Stimulated activated CD8-positive, alpha-beta memory T cell treated with anti-CD3 and anti-CD28 coated beads, Interleukin-4, amount 100 ng/mL, for 4 hours (primary cell): ENCODE measurements around the gene CACNA1E.

ENCODE experiments used
- DNase-seq, 2 donors: peaks; one replicate each; pipeline ENCODE4 v3.0.0-alpha.2; 2020; ENCODE audit warnings: low read depth in 2 of 2, low spot score in 1 of 2

CACNA1E gene

GRCh38 chr1:181763736-181764135, 280.4 kb downstream of the CACNA1E start:
- DNase-seq: no peak

GRCh38 chr1:181765451-181766026, 282.2 kb downstream of the CACNA1E start:
- DNase-seq: no peak

- DNase-seq: no peak
These were observed 283.8 kb downstream of the CACNA1E start for GRCh38 chr1:181767001-181767708.

- no peak for DNase-seq
These were observed 285.1 kb downstream of the CACNA1E start for GRCh38 chr1:181768211-181768929.

- DNase-seq: no peak
These were observed 285.6 kb downstream of the CACNA1E start for GRCh38 chr1:181768930-181769280.

GRCh38 chr1:181769846-181770245, 286.5 kb downstream of the CACNA1E start:
- DNase-seq: no peak

- no peak for DNase-seq
These were observed 289.4 kb downstream of the CACNA1E start for GRCh38 chr1:181772714-181773113.

- no peak for DNase-seq
These were observed 292.7 kb downstream of the CACNA1E start for GRCh38 chr1:181776044-181776443.

GRCh38 chr1:181777286-181777685, 294.0 kb downstream of the CACNA1E start:
- DNase-seq: no peak

GRCh38 chr1:181777812-181778211, 294.5 kb downstream of the CACNA1E start:
- DNase-seq: no peak

- DNase-seq: no peak
These were observed 295.4 kb downstream of the CACNA1E start for GRCh38 chr1:181778640-181779260.

- no peak for DNase-seq
These were observed 296.0 kb downstream of the CACNA1E start for GRCh38 chr1:181779343-181779742.

GRCh38 chr1:181783208-181783607, 299.9 kb downstream of the CACNA1E start:
- no peak for DNase-seq

- no peak for DNase-seq
These were observed 300.8 kb downstream of the CACNA1E start for GRCh38 chr1:181784039-181784683.

GRCh38 chr1:181789395-181789794, 306.1 kb downstream of the CACNA1E start:
- DNase-seq: no peak

- DNase-seq: no peak
These were observed 308.4 kb downstream of the CACNA1E start for GRCh38 chr1:181791721-181792120.

- no peak for DNase-seq
These were observed 310.5 kb downstream of the CACNA1E start for GRCh38 chr1:181793831-181794230.

- no peak for DNase-seq
These were observed 311.0 kb downstream of the CACNA1E start for GRCh38 chr1:181794332-181794731.

- no peak for DNase-seq
These were observed 315.0 kb downstream of the CACNA1E start for GRCh38 chr1:181798191-181798926.

GRCh38 chr1:181801617-181802016, 318.3 kb downstream of the CACNA1E start:
- no peak for DNase-seq

GRCh38 chr1:181802466-181802865, 319.1 kb downstream of the CACNA1E start:
- DNase-seq: no peak
